C1 segment of cervical spinal cord (tissue), 14 donors: ENCODE measurements around the gene ADCY9.
"Not testable (repeated sequence)": the region's sequence is repeated elsewhere in the genome, so short reads cannot be mapped to it uniquely, and the experiment has no call there.

Experiments
- DNase-seq, 14 donors: peaks; one replicate each; lab custom pipeline; 2025; lab: John Stamatoyannopoulos, UW

Gene ADCY9

GRCh38 chr16:4116325-4117249 is at the start of gene ADCY9:
Gene ADCY9 (minus strand): TSS chr16:4116442. CDS start chr16:4115442, 1,000 bp downstream.
- DNase-seq = peak in 12 of 14 donors; percentile 21 to 80 (median 44)

DNA sequence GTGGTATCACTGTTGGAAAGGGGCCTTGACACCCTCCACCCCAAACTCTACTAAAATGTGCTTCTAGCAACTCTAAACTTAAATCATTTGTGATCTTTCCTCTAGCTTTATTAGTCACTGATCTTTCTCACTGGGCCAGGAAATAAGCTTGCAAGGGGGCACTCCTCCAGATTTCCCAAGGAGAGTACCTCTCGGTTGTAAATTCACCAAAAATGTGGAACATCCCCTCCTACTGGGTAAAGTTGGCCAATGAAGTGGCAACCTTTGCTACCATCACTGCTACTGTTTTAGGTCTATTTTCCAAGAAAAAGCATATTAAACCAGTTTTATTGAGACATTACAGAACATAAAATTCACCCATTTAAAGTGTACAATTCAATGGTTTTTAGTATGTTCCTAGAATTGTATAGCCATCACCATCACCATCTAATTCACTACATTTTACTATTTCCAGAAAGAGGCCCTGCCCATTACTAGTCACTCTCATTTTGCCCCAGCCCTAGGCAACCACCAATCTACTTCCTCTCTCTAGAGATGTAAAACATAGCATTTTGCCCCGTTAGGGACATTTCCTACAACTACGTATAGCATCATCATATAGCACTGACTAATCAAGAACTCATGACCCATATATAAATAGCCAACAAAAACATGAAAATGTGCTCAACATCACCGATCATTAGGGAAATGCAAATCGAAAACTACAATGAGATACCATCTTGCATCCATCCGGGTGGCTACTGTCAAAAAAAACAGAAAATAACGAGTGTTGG is 44.6 kb upstream of the ADCY9 start:
- no peak for DNase-seq

GRCh38 chr16:4159726-4160125 is 43.5 kb upstream of the ADCY9 start:
- no peak for DNase-seq

DNA sequence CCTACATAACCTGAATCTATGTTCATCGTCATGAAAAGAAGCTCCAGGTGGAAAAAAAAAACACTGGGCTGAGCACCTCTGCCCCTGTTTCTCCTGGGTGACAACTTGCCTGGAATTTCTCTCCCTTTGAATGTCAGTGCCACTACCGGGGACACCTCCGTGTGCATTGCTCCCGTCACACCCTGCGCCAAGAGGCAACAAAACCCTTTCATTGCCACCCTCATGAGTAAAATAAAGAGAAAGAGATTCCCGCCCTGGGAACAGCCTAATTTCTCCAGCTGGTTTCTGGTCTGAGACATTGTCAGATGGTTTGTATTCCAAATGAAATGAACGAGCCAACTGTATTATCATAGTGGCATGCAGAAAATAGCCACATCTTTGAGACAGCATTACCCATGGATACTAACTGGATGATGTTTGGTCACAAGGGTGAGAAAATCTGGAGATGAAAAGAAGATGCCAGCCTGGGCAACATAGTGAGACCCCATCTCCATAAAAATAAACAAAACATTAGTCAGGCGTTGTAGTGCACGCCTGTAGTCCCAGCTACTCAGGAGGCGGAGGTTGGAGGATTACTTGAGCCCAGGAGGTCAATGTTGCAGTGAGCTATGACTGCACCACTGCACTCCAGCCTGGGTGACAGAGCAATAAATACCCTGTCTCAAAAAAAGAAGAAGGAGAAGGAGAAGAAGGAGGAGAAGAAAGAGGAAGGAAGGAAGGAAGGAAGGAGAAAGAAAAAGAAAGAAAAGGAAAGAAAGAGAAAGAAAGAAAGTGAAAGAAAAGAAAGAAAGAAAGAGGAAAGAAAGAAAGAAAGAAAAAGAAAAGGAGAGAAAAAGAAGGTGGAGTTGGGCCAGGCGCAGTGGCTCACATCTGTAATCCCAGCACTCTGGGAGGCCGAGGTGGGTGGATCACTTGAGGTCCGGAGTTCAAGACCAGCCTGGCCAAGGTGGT is 42.2 kb upstream of the ADCY9 start:
- no peak for DNase-seq

GRCh38 chr16:4157376-4157825 is 41.2 kb upstream of the ADCY9 start:
- no peak for DNase-seq

- DNase-seq = not testable (repeated sequence)
Observed at GRCh38 chr16:4156503-4156902, 40.3 kb upstream of the ADCY9 start.

GRCh38 chr16:4153364-4153763 is 37.1 kb upstream of the ADCY9 start:
- not testable (repeated sequence) for DNase-seq

DNA sequence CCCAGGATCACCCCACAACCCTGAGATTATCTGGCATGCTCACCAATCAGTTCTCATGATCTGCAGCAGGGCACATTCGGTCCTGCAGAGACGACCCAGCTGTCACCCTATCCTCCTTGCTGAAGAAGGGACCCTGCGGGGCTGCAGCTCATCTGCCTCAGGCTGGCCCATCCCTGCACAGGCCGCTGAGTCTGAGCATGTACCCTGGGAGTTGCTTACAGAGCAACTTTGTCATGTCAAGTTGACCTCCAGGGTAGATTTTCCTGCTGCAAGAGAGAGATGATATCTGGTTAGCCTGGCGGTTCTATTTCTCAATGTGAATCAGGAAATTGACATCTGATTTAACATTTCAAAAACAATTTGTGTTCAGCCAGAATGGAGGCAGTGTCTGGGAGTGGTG is 36.0 kb upstream of the ADCY9 start:
- no peak for DNase-seq

DNA sequence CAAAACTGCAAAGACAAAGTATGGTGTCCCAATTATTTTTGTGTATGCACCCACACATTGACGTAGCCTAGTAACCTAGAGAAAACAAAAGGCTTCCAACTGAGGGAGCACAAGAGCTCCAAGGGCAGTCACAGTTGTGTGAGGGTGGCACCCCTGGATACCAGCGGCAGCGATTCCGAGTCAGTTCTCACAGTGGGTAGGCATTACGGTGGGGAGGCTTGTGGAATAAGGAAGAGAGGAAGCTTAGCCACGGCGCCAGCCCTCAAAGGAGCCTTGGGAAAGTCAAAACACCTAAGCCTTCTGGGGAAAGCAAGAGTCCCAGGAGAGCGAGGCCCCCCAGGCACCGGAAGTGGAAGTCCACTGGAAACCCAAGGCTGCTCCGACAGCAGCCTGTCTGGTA is 31.0 kb upstream of the ADCY9 start:
- DNase-seq = no peak

DNA sequence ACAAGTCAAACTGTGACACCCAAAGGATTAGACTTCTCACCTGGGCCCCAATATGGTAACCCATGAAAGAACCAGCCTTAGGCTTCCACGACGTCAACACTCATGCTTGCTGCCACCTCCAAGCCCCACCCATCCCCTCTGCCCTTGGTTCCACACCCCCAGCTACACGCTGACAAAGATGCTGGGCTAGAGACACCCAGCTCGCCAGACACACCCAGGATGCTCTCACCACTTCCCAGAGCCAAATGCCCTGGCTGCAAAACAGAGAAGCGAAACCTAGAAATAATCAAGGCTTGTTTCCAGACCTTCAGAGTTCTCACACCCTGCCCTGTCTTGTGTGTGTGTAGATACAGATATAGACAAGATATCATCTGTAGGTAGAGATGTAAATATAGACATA is 26.0 kb upstream of the ADCY9 start:
- peak in 2 of 14 donors; percentile 0 to 5 for DNase-seq

- DNase-seq = no peak
Observed at GRCh38 chr16:4141604-4142003, 25.4 kb upstream of the ADCY9 start.

GRCh38 chr16:4140652-4141051 is 24.4 kb upstream of the ADCY9 start:
- DNase-seq = no peak

DNA sequence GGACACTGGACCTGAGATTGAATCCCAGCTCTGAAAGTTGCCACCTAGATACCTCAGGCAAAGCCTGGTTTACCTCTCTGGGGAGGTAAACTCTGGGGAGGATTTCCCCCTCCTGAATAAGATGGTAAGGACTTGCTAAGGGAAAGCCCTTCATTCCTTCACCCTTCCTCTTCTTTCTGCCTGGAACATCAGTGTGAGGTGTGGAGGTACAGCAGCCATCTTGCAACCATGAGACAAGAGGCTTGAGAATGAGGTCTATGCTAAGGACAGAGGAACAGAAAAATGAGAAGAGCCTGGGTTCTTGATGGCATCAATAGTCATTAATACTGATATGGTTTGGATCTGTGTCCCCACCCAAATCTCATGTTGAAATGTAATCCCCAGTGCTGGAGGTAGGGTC is 23.7 kb upstream of the ADCY9 start:
- DNase-seq = no peak

GRCh38 chr16:4138713-4139112 is 22.5 kb upstream of the ADCY9 start:
- no peak for DNase-seq

- DNase-seq = no peak
Observed at GRCh38 chr16:4137438-4137837, 21.2 kb upstream of the ADCY9 start.

- DNase-seq = no peak
Observed at GRCh38 chr16:4136229-4136813, 20.1 kb upstream of the ADCY9 start.

- no peak for DNase-seq
Observed at GRCh38 chr16:4135537-4135936, 19.3 kb upstream of the ADCY9 start.

GRCh38 chr16:4133897-4134372 is 17.7 kb upstream of the ADCY9 start:
- DNase-seq = no peak

DNA sequence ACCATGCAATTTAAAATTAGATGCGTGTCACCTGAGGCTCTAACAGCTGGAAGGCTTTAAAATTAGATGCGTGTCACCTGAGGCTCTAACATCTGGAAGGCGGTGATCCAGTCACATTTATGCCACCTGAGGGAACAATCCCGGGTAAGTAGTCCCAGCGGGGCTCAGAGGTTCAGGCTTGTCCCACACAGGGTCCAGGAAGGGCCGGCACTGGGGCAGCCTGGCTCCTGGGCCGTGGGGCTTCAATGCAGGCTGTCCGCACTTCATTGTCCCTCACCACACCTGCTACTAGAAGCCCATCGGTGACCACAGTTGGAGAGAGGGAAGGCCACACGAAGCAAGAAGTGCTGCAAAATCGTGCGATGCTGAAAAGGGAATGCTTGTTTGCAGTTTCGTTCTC is 15.4 kb upstream of the ADCY9 start:
- no peak for DNase-seq

GRCh38 chr16:4124535-4125294 is 8.5 kb upstream of the ADCY9 start:
- DNase-seq = no peak
